Mammary epithelial cell (primary cell): ENCODE results near the gene TRAPPC5.

Experiments used
- CTCF ChIP-seq, 2 donors: IDR thresholded peaks in 1 of 2; conservative IDR thresholded peaks in 1 of 2; 2 replicates each; pipeline ENCODE4 v1.5.1; 2011 to 2012; ENCODE audit warnings: inconsistent platforms in 2 of 2, low read length in 2 of 2, mild to moderate bottlenecking in 2 of 2, control low read depth in 1 of 2, low read depth in 1 of 2; ENCODE audit not compliant: insufficient read depth in 1 of 2; ENCODE audit errors: extremely low read depth in 1 of 2
- EZH2 ChIP-seq: IDR thresholded peaks from 2 replicates; pipeline ENCODE4 v1.6.1; 2012; ENCODE audit warnings: low read length, inconsistent platforms, borderline replicate concordance

- TF ChIP-seq EZH2 (no peak), CTCF (conservative IDR thresholded peaks at IDR 0.05 in 1 of 2, IDR thresholded peaks at IDR 0.05 in 1 of 2; ENCODE audit: extremely low read depth in 1 of 2, insufficient read depth in 1 of 2, low read depth in 1 of 2, low read length in 2 of 2) (no peak)
Measured at GRCh38 chr19:7658219-7658686, 22.4 kb upstream of the TRAPPC5 start.
